Endothelial cell of umbilical vein (primary cell): Measurements from ENCODE around the gene PHLDB2.

Experiments used
- CTCF ChIP-seq, 2 donors: IDR thresholded peaks; 1 replicate in 1 of 2; 2 replicates in 1 of 2; pipeline ENCODE4 v1.5.1; 2011; ENCODE audit warnings: low read length in 2 of 2, mild to moderate bottlenecking in 2 of 2, moderate library complexity in 2 of 2, control low read depth in 1 of 2, inconsistent platforms in 1 of 2, low read depth in 1 of 2; ENCODE audit not compliant: insufficient read depth in 1 of 2; ENCODE audit errors: extremely low read depth in 1 of 2
- EZH2 ChIP-seq: IDR thresholded peaks from 2 replicates; pipeline ENCODE4 v1.6.1; 2012; ENCODE audit warnings: borderline replicate concordance, low read depth, mild to moderate bottlenecking, moderate library complexity, low read length, inconsistent platforms; ENCODE audit not compliant: severe bottlenecking
- JUN ChIP-seq: IDR thresholded peaks from 2 replicates; pipeline ENCODE4 v1.6.1; 2011; ENCODE audit warnings: borderline replicate concordance, low read depth; ENCODE audit not compliant: insufficient read length, insufficient read depth
- MAX ChIP-seq: IDR thresholded peaks from 2 replicates; pipeline ENCODE4 v1.6.1; 2011; ENCODE audit not compliant: insufficient read depth, insufficient read length
- MYC ChIP-seq: IDR thresholded peaks from one replicate; pipeline ENCODE4 v1.6.1; 2011; ENCODE audit warnings: mild to moderate bottlenecking, low read depth, low read length
- POLR2AphosphoS5 ChIP-seq: IDR thresholded peaks from 2 replicates; pipeline ENCODE4 v1.6.1; 2012; ENCODE audit warnings: low read depth, mild to moderate bottlenecking, control low read depth, low read length, moderate library complexity; ENCODE audit not compliant: insufficient read depth

GRCh38 chr3:111862974-111863373 lies 3.9 kb downstream of the PHLDB2 start:
- TF ChIP-seq EZH2 (no peak), CTCF (IDR thresholded peaks at IDR 0.05; ENCODE audit: extremely low read depth in 1 of 2, insufficient read depth in 1 of 2, low read depth in 1 of 2, low read length in 2 of 2) (no peak), MAX (no peak), POLR2AphosphoS5 (no peak), JUN (no peak), MYC (no peak)
